HCT116 (cell line): ENCODE data around the gene ACADVL. TPM values are rescaled to one million over a fixed set of nuclear protein-coding genes. Genes with fewer than 3 reads are reported as not detected.

ENCODE experiments used
- ATAC-seq: fragments of 200-7000 bp; cut with Tn5 transposase; 2 replicates; pipeline ENCODE4 v1.9.1; 2020; ENCODE audit warnings: mild to moderate bottlenecking, moderate library complexity
- BruUV-seq: library from RNA; stranded (reverse); fragments of 400-500 nt; replicated peaks from 2 replicates; lab custom pipeline; 2021; lab: Mats Ljungman, UMichigan
- CTCF ChIA-PET: fragments of 300-600 bp; sonication (Branson Sonifier 250); formaldehyde crosslinking; loops from one replicate; lab custom pipeline; 2021; ENCODE audit warnings: antibody characterized with exemption; lab: Charles Lee
- POLR2A ChIA-PET: fragments of 300-600, 350-600 bp; sonication (Branson Sonifier 250); formaldehyde crosslinking; loops from one replicate; lab custom pipeline; 2021; ENCODE audit warnings: antibody characterized with exemption; lab: Charles Lee
- RAD21 ChIA-PET, 2 experiments: fragments of 300-600 bp; sonication (Branson Sonifier 250); formaldehyde crosslinking; loops; one replicate each; lab custom pipeline; 2023; ENCODE audit warnings: low total read pairs in 2 of 2; ENCODE audit not compliant: uncharacterized antibody in 2 of 2, unreplicated experiment in 2 of 2, low non-redundant PET in 1 of 2; lab: Charles Lee
- DNase-seq: peaks from one replicate; pipeline ENCODE4 v3.0.0-alpha.2; 2010; ENCODE audit warnings: low read depth, low spot score
- H2AFZ ChIP-seq: fragments of 200-600 bp; shearing (Covaris generic), sonication (generic); 2 replicates; pipeline ENCODE4 v1.6.1; 2017; ENCODE audit warnings: low read depth, mixed run types, mixed read lengths, antibody characterized with exemption, low read length; ENCODE audit not compliant: poor library complexity, severe bottlenecking
- H3K27ac ChIP-seq: 2 replicates; pipeline ENCODE4 v1.5.1; 2012; ENCODE audit warnings: low read depth, low read length
- H3K27me3 ChIP-seq: fragments of 200-600 bp; sonication (generic); 2 replicates; pipeline ENCODE4 v1.6.1; 2016; ENCODE audit warnings: mixed run types, low read length, mixed read lengths; ENCODE audit not compliant: insufficient read depth
- H3K36me3 ChIP-seq, 2 experiments: fragments of 200-500 bp in 1 of 2; fragments of 200-600 bp in 1 of 2; sonication (Bioruptor generic) in 1 of 2; sonication (generic) in 1 of 2; 2 replicates each; pipeline versions ENCODE4 v1.5.1 to v1.6.1; 2014 to 2016; ENCODE audit warnings: low read length in 2 of 2, inconsistent platforms in 1 of 2, mixed read lengths in 1 of 2, mixed run types in 1 of 2; ENCODE audit not compliant: insufficient read depth in 2 of 2, control insufficient read depth in 1 of 2
- H3K4me1 ChIP-seq, 2 experiments: fragments of 200-600 bp in 1 of 2; sonication (generic) in 1 of 2; 2 replicates each; pipeline versions ENCODE4 v1.5.1 to v1.6.1; 2012 to 2017; ENCODE audit warnings: low read length in 2 of 2, inconsistent platforms in 1 of 2, mild to moderate bottlenecking in 1 of 2, mixed read lengths in 1 of 2, mixed run types in 1 of 2, moderate library complexity in 1 of 2; ENCODE audit not compliant: insufficient read depth in 2 of 2, control insufficient read depth in 1 of 2
- H3K4me2 ChIP-seq: fragments of 200-600 bp; sonication (generic); 2 replicates; pipeline ENCODE4 v1.6.1; 2017; ENCODE audit warnings: mixed run types, low read length, mixed read lengths
- H3K4me3 ChIP-seq, 2 experiments: fragments of 200-600 bp in 1 of 2; sonication (generic) in 1 of 2; replicated peaks in 1 of 2; 2 replicates each; pipeline ENCODE4 v1.5.1; 2011 to 2016; ENCODE audit warnings: low read length in 2 of 2, control low read depth in 1 of 2, low read depth in 1 of 2, mild to moderate bottlenecking in 1 of 2, mixed read lengths in 1 of 2, mixed run types in 1 of 2
- H3K79me2 ChIP-seq: fragments of 200-600 bp; sonication (generic); 2 replicates; pipeline ENCODE4 v1.6.1; 2017; ENCODE audit warnings: mild to moderate bottlenecking, mixed run types, low read length, moderate library complexity, mixed read lengths; ENCODE audit not compliant: insufficient read depth
- H3K9ac ChIP-seq: fragments of 200-600 bp; sonication (generic); 2 replicates; pipeline ENCODE4 v1.6.1; 2016; ENCODE audit warnings: low read length, mixed read lengths
- H3K9me2 ChIP-seq: fragments of 200-600 bp; sonication (generic), shearing (Covaris generic); 2 replicates; pipeline ENCODE4 v1.6.1; 2017; ENCODE audit warnings: mixed run types, mild to moderate bottlenecking, moderate library complexity; ENCODE audit not compliant: insufficient read depth
- H3K9me3 ChIP-seq, 2 experiments: fragments of 200-500 bp in 1 of 2; fragments of 200-600 bp in 1 of 2; sonication (Bioruptor generic) in 1 of 2; sonication (generic) in 1 of 2; 2 replicates each; pipeline ENCODE4 v1.6.1; 2014 to 2017; ENCODE audit warnings: low read length in 2 of 2, mixed read lengths in 2 of 2, inconsistent platforms in 1 of 2, low read depth in 1 of 2, mild to moderate bottlenecking in 1 of 2, mixed run types in 1 of 2, moderate library complexity in 1 of 2; ENCODE audit not compliant: control insufficient read depth in 1 of 2, insufficient read depth in 1 of 2
- H4K20me1 ChIP-seq: fragments of 200-600 bp; sonication (generic), shearing (Covaris generic); 2 replicates; pipeline ENCODE4 v1.6.1; 2017; ENCODE audit warnings: mixed run types, mild to moderate bottlenecking, moderate library complexity; ENCODE audit not compliant: insufficient read depth
- CBX3 ChIP-seq: IDR thresholded peaks from 2 replicates; pipeline ENCODE4 v1.6.1; 2012; ENCODE audit warnings: low read depth
- CTCF ChIP-seq, 3 experiments: fragments of 200-600 bp in 1 of 3; sonication (generic) in 1 of 3; IDR thresholded peaks in 2 of 3; conservative IDR thresholded peaks in 1 of 3; 2 replicates each; pipeline ENCODE4 v1.5.1; 2012 to 2017; ENCODE audit warnings: low read depth in 2 of 3, low read length in 2 of 3, antibody characterized with exemption in 1 of 3, borderline replicate concordance in 1 of 3, control low read depth in 1 of 3, mild to moderate bottlenecking in 1 of 3, mixed read lengths in 1 of 3, mixed run types in 1 of 3, moderate library complexity in 1 of 3; ENCODE audit not compliant: insufficient read depth in 1 of 3
- EGR1 ChIP-seq: IDR thresholded peaks from 2 replicates; pipeline ENCODE4 v1.6.1; 2012; ENCODE audit warnings: low read depth
- ELF1 ChIP-seq: IDR thresholded peaks from 2 replicates; pipeline ENCODE4 v1.6.1; 2012; ENCODE audit warnings: low read depth, borderline replicate concordance
- EZH2phosphoT487 ChIP-seq: fragments of 200-600 bp; IDR thresholded peaks from 2 replicates; pipeline ENCODE4 v1.6.1; 2018; ENCODE audit warnings: antibody characterized with exemption, borderline replicate concordance
- FOSL1 ChIP-seq: IDR thresholded peaks from 2 replicates; pipeline ENCODE4 v1.6.1; 2012; ENCODE audit warnings: low read depth
- JUND ChIP-seq: IDR thresholded peaks from 2 replicates; pipeline ENCODE4 v1.6.1; 2012
- MAX ChIP-seq: IDR thresholded peaks from 2 replicates; pipeline ENCODE4 v1.6.1; 2012
- RAD21 ChIP-seq: IDR thresholded peaks from 2 replicates; pipeline ENCODE4 v1.6.1; 2012; ENCODE audit warnings: low read depth, mild to moderate bottlenecking
- SIN3A ChIP-seq: IDR thresholded peaks from 2 replicates; pipeline ENCODE4 v1.6.1; 2012; ENCODE audit warnings: low read depth
- SP1 ChIP-seq: IDR thresholded peaks from 2 replicates; pipeline ENCODE4 v1.6.1; 2012; ENCODE audit warnings: low read depth
- TCF7L2 ChIP-seq: IDR thresholded peaks from 2 replicates; pipeline ENCODE4 v1.7.0; 2011; ENCODE audit warnings: borderline replicate concordance, inconsistent platforms; ENCODE audit not compliant: insufficient read depth, insufficient read length; ENCODE audit errors: extremely low read depth
- YY1 ChIP-seq: IDR thresholded peaks from 2 replicates; pipeline ENCODE4 v1.6.1; 2011; ENCODE audit warnings: low read length, low read depth, moderate library complexity, mild to moderate bottlenecking; ENCODE audit not compliant: insufficient replicate concordance; ENCODE audit errors: extremely low read depth
- ZBTB33 ChIP-seq: IDR thresholded peaks from 2 replicates; pipeline ENCODE4 v1.6.1; 2011; ENCODE audit warnings: mild to moderate bottlenecking, low read length, moderate library complexity; ENCODE audit not compliant: insufficient replicate concordance; ENCODE audit errors: extremely low read depth
- intact Hi-C: fragments of 100-400 bp; cut with micrococcal nuclease; formaldehyde crosslinking; loops from 2 replicates; pipeline ENCODE4 v1.10.0; 2022
- total RNA-seq: library from RNA; stranded (reverse); gene quantifications from one replicate; pipeline ENCODE4 v1.2.1, GENCODE V29; 2021; ENCODE audit not compliant: unreplicated experiment

ACADVL gene
- total RNA-seq, 1 experiment from 2014 or later: 554 TPM

- Histone ChIP-seq H3K4me2 (no peak overlapping the region), H3K4me1 (peaks cover 4 to 13% of the 10 kb centered on the region in 2 experiments; a peak in 3 of 4 replicates), H4K20me1 (no peaks in the 10 kb centered on the region), H3K9me3 (no peaks in the 10 kb centered on the region), H3K36me3 (peaks cover 52 to 68% of the 10 kb centered on the region in 2 experiments), H3K27ac (0 out of 2 replicates have a peak overlapping the region, but pooled peaks have one; percentile 32), H2AFZ (no peak overlapping the region), H3K9ac (no peak overlapping the region), H3K4me3 (no peak overlapping the region), H3K27me3 (no peaks in the 10 kb centered on the region), H3K9me2 (no peaks in the 10 kb centered on the region), H3K79me2 (peaks cover 36% of the 10 kb centered on the region)
- no peak for DNase-seq
- POLR2A ChIA-PET: no interaction called here
- intact Hi-C loops: no loop called here
- BruUV-seq: no TSS peak
- no peak for TF ChIP-seq CBX3
- no peak for ATAC-seq
- CTCF ChIA-PET: no interaction called here
- RAD21 ChIA-PET: interaction anchor here in 1 of 2 experiments (0.6 kb wide), 1 partner anchor 13 kb away, joined by 4 read pairs; no protein-coding TSS in a partner anchor
Measured at GRCh38 chr17:7224661-7225111, 4.9 kb downstream of the ACADVL start.

GRCh38 chr17:7225711-7226331 is 6.1 kb downstream of the ACADVL start:
- Histone ChIP-seq H3K4me3 (no peak overlapping the region), H3K27ac (no peak overlapping the region), H3K27me3 (no peaks in the 10 kb centered on the region), H4K20me1 (no peaks in the 10 kb centered on the region), H3K36me3 (peaks cover 61 to 73% of the 10 kb centered on the region in 2 experiments), H3K4me2 (no peak overlapping the region), H3K9me3 (no peaks in the 10 kb centered on the region), H2AFZ (no peak overlapping the region), H3K9me2 (no peaks in the 10 kb centered on the region), H3K9ac (no peak overlapping the region)
- no TSS peak for BruUV-seq
- intact Hi-C loops: no loop called here
- ATAC-seq: no peak
- RAD21 ChIA-PET: no interaction called here
- no peak for DNase-seq
- POLR2A ChIA-PET: no interaction called here
- TF ChIP-seq ELF1 (no peak), FOSL1 (no peak), EZH2phosphoT487 (no peak), JUND (no peak), TCF7L2 (no peak), SIN3A (no peak), EGR1 (no peak), CTCF (IDR thresholded peaks at IDR 0.05 in 2 of 3, conservative IDR thresholded peaks at IDR 0.05 in 1 of 3; ENCODE audit: borderline replicate concordance in 1 of 3, insufficient read depth in 1 of 3, low read depth in 2 of 3, low read length in 2 of 3) (no peak), YY1 (no peak), SP1 (no peak), CBX3 (no peak), RAD21 (no peak), MAX (no peak), ZBTB33 (no peak)
- TF ChIP-seq, all 23 proteins: peak for 0
- Histone ChIP-seq H3K4me1 (peaks cover under 1 to 14% of the 10 kb centered on the region in 2 experiments; a peak in 3 of 4 replicates), H3K79me2 (peaks cover 35% of the 10 kb centered on the region)
- CTCF ChIA-PET: no interaction called here
